HCT116 (cell line): ENCODE results near the gene SORCS2. TPM values are rescaled to one million over a fixed set of nuclear protein-coding genes. Genes with fewer than 3 reads are reported as not detected.

Experiments
- ATAC-seq: fragments of 200-7000 bp; cut with Tn5 transposase; 2 replicates; pipeline ENCODE4 v1.9.1; 2020; ENCODE audit warnings: mild to moderate bottlenecking, moderate library complexity
- BruUV-seq: library from RNA; stranded (reverse); fragments of 400-500 nt; replicated peaks from 2 replicates; lab custom pipeline; 2021; lab: Mats Ljungman, UMichigan
- CTCF ChIA-PET: fragments of 300-600 bp; sonication (Branson Sonifier 250); formaldehyde crosslinking; loops from one replicate; lab custom pipeline; 2021; ENCODE audit warnings: antibody characterized with exemption; lab: Charles Lee
- POLR2A ChIA-PET: fragments of 300-600, 350-600 bp; sonication (Branson Sonifier 250); formaldehyde crosslinking; loops from one replicate; lab custom pipeline; 2021; ENCODE audit warnings: antibody characterized with exemption; lab: Charles Lee
- RAD21 ChIA-PET, 2 experiments: fragments of 300-600 bp; sonication (Branson Sonifier 250); formaldehyde crosslinking; loops; one replicate each; lab custom pipeline; 2023; ENCODE audit warnings: low total read pairs in 2 of 2; ENCODE audit not compliant: uncharacterized antibody in 2 of 2, unreplicated experiment in 2 of 2, low non-redundant PET in 1 of 2; lab: Charles Lee
- DNase-seq: peaks from one replicate; pipeline ENCODE4 v3.0.0-alpha.2; 2010; ENCODE audit warnings: low read depth, low spot score
- H2AFZ ChIP-seq: fragments of 200-600 bp; shearing (Covaris generic), sonication (generic); 2 replicates; pipeline ENCODE4 v1.6.1; 2017; ENCODE audit warnings: low read depth, mixed run types, mixed read lengths, antibody characterized with exemption, low read length; ENCODE audit not compliant: poor library complexity, severe bottlenecking
- H3K27ac ChIP-seq: 2 replicates; pipeline ENCODE4 v1.5.1; 2012; ENCODE audit warnings: low read depth, low read length
- H3K27me3 ChIP-seq: fragments of 200-600 bp; sonication (generic); 2 replicates; pipeline ENCODE4 v1.6.1; 2016; ENCODE audit warnings: mixed run types, low read length, mixed read lengths; ENCODE audit not compliant: insufficient read depth
- H3K36me3 ChIP-seq, 2 experiments: fragments of 200-500 bp in 1 of 2; fragments of 200-600 bp in 1 of 2; sonication (Bioruptor generic) in 1 of 2; sonication (generic) in 1 of 2; 2 replicates each; pipeline versions ENCODE4 v1.5.1 to v1.6.1; 2014 to 2016; ENCODE audit warnings: low read length in 2 of 2, inconsistent platforms in 1 of 2, mixed read lengths in 1 of 2, mixed run types in 1 of 2; ENCODE audit not compliant: insufficient read depth in 2 of 2, control insufficient read depth in 1 of 2
- H3K4me1 ChIP-seq, 2 experiments: fragments of 200-600 bp in 1 of 2; sonication (generic) in 1 of 2; 2 replicates each; pipeline versions ENCODE4 v1.5.1 to v1.6.1; 2012 to 2017; ENCODE audit warnings: low read length in 2 of 2, inconsistent platforms in 1 of 2, mild to moderate bottlenecking in 1 of 2, mixed read lengths in 1 of 2, mixed run types in 1 of 2, moderate library complexity in 1 of 2; ENCODE audit not compliant: insufficient read depth in 2 of 2, control insufficient read depth in 1 of 2
- H3K4me2 ChIP-seq: fragments of 200-600 bp; sonication (generic); 2 replicates; pipeline ENCODE4 v1.6.1; 2017; ENCODE audit warnings: mixed run types, low read length, mixed read lengths
- H3K4me3 ChIP-seq, 2 experiments: fragments of 200-600 bp in 1 of 2; sonication (generic) in 1 of 2; replicated peaks in 1 of 2; 2 replicates each; pipeline ENCODE4 v1.5.1; 2011 to 2016; ENCODE audit warnings: low read length in 2 of 2, control low read depth in 1 of 2, low read depth in 1 of 2, mild to moderate bottlenecking in 1 of 2, mixed read lengths in 1 of 2, mixed run types in 1 of 2
- H3K79me2 ChIP-seq: fragments of 200-600 bp; sonication (generic); 2 replicates; pipeline ENCODE4 v1.6.1; 2017; ENCODE audit warnings: mild to moderate bottlenecking, mixed run types, low read length, moderate library complexity, mixed read lengths; ENCODE audit not compliant: insufficient read depth
- H3K9ac ChIP-seq: fragments of 200-600 bp; sonication (generic); 2 replicates; pipeline ENCODE4 v1.6.1; 2016; ENCODE audit warnings: low read length, mixed read lengths
- H3K9me2 ChIP-seq: fragments of 200-600 bp; sonication (generic), shearing (Covaris generic); 2 replicates; pipeline ENCODE4 v1.6.1; 2017; ENCODE audit warnings: mixed run types, mild to moderate bottlenecking, moderate library complexity; ENCODE audit not compliant: insufficient read depth
- H3K9me3 ChIP-seq, 2 experiments: fragments of 200-500 bp in 1 of 2; fragments of 200-600 bp in 1 of 2; sonication (Bioruptor generic) in 1 of 2; sonication (generic) in 1 of 2; 2 replicates each; pipeline ENCODE4 v1.6.1; 2014 to 2017; ENCODE audit warnings: low read length in 2 of 2, mixed read lengths in 2 of 2, inconsistent platforms in 1 of 2, low read depth in 1 of 2, mild to moderate bottlenecking in 1 of 2, mixed run types in 1 of 2, moderate library complexity in 1 of 2; ENCODE audit not compliant: control insufficient read depth in 1 of 2, insufficient read depth in 1 of 2
- H4K20me1 ChIP-seq: fragments of 200-600 bp; sonication (generic), shearing (Covaris generic); 2 replicates; pipeline ENCODE4 v1.6.1; 2017; ENCODE audit warnings: mixed run types, mild to moderate bottlenecking, moderate library complexity; ENCODE audit not compliant: insufficient read depth
- ATF3 ChIP-seq: IDR thresholded peaks from 2 replicates; pipeline ENCODE4 v1.6.1; 2012
- CBX3 ChIP-seq: IDR thresholded peaks from 2 replicates; pipeline ENCODE4 v1.6.1; 2012; ENCODE audit warnings: low read depth
- CEBPB ChIP-seq: IDR thresholded peaks from 2 replicates; pipeline ENCODE4 v1.6.1; 2012; ENCODE audit warnings: low read depth
- CTCF ChIP-seq, 3 experiments: fragments of 200-600 bp in 1 of 3; sonication (generic) in 1 of 3; IDR thresholded peaks in 2 of 3; conservative IDR thresholded peaks in 1 of 3; 2 replicates each; pipeline ENCODE4 v1.5.1; 2012 to 2017; ENCODE audit warnings: low read depth in 2 of 3, low read length in 2 of 3, antibody characterized with exemption in 1 of 3, borderline replicate concordance in 1 of 3, control low read depth in 1 of 3, mild to moderate bottlenecking in 1 of 3, mixed read lengths in 1 of 3, mixed run types in 1 of 3, moderate library complexity in 1 of 3; ENCODE audit not compliant: insufficient read depth in 1 of 3
- ELF1 ChIP-seq: IDR thresholded peaks from 2 replicates; pipeline ENCODE4 v1.6.1; 2012; ENCODE audit warnings: low read depth, borderline replicate concordance
- EZH2 ChIP-seq: fragments of 200-600 bp; sonication (generic); IDR thresholded peaks from 2 replicates; pipeline ENCODE4 v1.6.1; 2017; ENCODE audit warnings: antibody characterized with exemption, mixed run types
- FOSL1 ChIP-seq: IDR thresholded peaks from 2 replicates; pipeline ENCODE4 v1.6.1; 2012; ENCODE audit warnings: low read depth
- JUND ChIP-seq: IDR thresholded peaks from 2 replicates; pipeline ENCODE4 v1.6.1; 2012
- POLR2AphosphoS5 ChIP-seq: IDR thresholded peaks from 2 replicates; pipeline ENCODE4 v1.6.1; 2011; ENCODE audit warnings: mild to moderate bottlenecking, low read depth, low read length, moderate library complexity
- RAD21 ChIP-seq: IDR thresholded peaks from 2 replicates; pipeline ENCODE4 v1.6.1; 2012; ENCODE audit warnings: low read depth, mild to moderate bottlenecking
- SIN3A ChIP-seq: IDR thresholded peaks from 2 replicates; pipeline ENCODE4 v1.6.1; 2012; ENCODE audit warnings: low read depth
- SP1 ChIP-seq: IDR thresholded peaks from 2 replicates; pipeline ENCODE4 v1.6.1; 2012; ENCODE audit warnings: low read depth
- ZFX ChIP-seq: fragments of 450-650 bp; IDR thresholded peaks from 2 replicates; pipeline ENCODE4 v1.6.1; 2017
- intact Hi-C: fragments of 100-400 bp; cut with micrococcal nuclease; formaldehyde crosslinking; loops from 2 replicates; pipeline ENCODE4 v1.10.0; 2022
- total RNA-seq: library from RNA; stranded (reverse); gene quantifications from one replicate; pipeline ENCODE4 v1.2.1, GENCODE V29; 2021; ENCODE audit not compliant: unreplicated experiment

Gene SORCS2
- total RNA-seq, 1 experiment from 2014 or later: 0.37 TPM

GRCh38 chr4:7559741-7560395 is 367.5 kb downstream of the SORCS2 start:
- intact Hi-C loops: no loop called here
- Histone ChIP-seq H3K4me2 (no peak overlapping the region), H3K36me3 (no peaks in the 10 kb centered on the region), H3K9me2 (no peaks in the 10 kb centered on the region), H2AFZ (no peak overlapping the region), H3K9ac (no peak overlapping the region), H3K9me3 (peaks cover 0 to 2% of the 10 kb centered on the region in 2 experiments; a peak in 1 of 4 replicates), H3K79me2 (no peaks in the 10 kb centered on the region), H3K4me1 (peaks cover 0 to 3% of the 10 kb centered on the region in 2 experiments; a peak in 1 of 4 replicates), H3K4me3 (no peak overlapping the region), H3K27me3 (no peaks in the 10 kb centered on the region; the same call in 1 of the 2 replicates)
- ChIA-PET CTCF (no interaction called here), RAD21 (no interaction called here)
- BruUV-seq: no TSS peak
- no peak for ATAC-seq
- no peak for TF ChIP-seq SIN3A
- no peak for TF ChIP-seq ZFX
- TF ChIP-seq CTCF (IDR thresholded peaks at IDR 0.05 in 2 of 3, conservative IDR thresholded peaks at IDR 0.05 in 1 of 3; ENCODE audit: borderline replicate concordance in 1 of 3, insufficient read depth in 1 of 3, low read depth in 2 of 3, low read length in 2 of 3): no peak
- no peak for TF ChIP-seq JUND
- TF ChIP-seq CBX3: no peak
- no peak for TF ChIP-seq RAD21
- TF ChIP-seq, all 23 proteins: peak for 0
- POLR2A ChIA-PET: no interaction called here
- Histone ChIP-seq H4K20me1 (no peaks in the 10 kb centered on the region), H3K27ac (no peak overlapping the region)
- no peak for DNase-seq

- intact Hi-C loops: no loop called here
- Histone ChIP-seq H3K27ac (no peak overlapping the region), H3K4me2 (no peak overlapping the region), H3K27me3 (no peaks in the 10 kb centered on the region; the same call in 1 of the 2 replicates), H3K9me2 (no peaks in the 10 kb centered on the region), H3K79me2 (no peaks in the 10 kb centered on the region), H3K4me3 (no peak overlapping the region), H3K36me3 (no peaks in the 10 kb centered on the region), H3K9me3 (no peaks in the 10 kb centered on the region), H3K4me1 (peaks cover 0 to 3% of the 10 kb centered on the region in 2 experiments; a peak in 1 of 4 replicates), H4K20me1 (no peaks in the 10 kb centered on the region)
- ChIA-PET POLR2A (no interaction called here), CTCF (no interaction called here), RAD21 (no interaction called here)
- no TSS peak for BruUV-seq
- DNase-seq (no peak), ATAC-seq (no peak)
- TF ChIP-seq RAD21: no peak
- no peak for TF ChIP-seq POLR2AphosphoS5
- no peak for TF ChIP-seq SP1
- TF ChIP-seq ZFX: no peak
- TF ChIP-seq CTCF (IDR thresholded peaks at IDR 0.05 in 2 of 3, conservative IDR thresholded peaks at IDR 0.05 in 1 of 3; ENCODE audit: borderline replicate concordance in 1 of 3, insufficient read depth in 1 of 3, low read depth in 2 of 3, low read length in 2 of 3): no peak
- TF ChIP-seq CEBPB: no peak
- TF ChIP-seq EZH2: no peak
- TF ChIP-seq FOSL1: no peak
- TF ChIP-seq ELF1: no peak
- TF ChIP-seq CBX3: no peak
- no peak for TF ChIP-seq SIN3A
- TF ChIP-seq ATF3: no peak
- TF ChIP-seq, all 23 proteins: peak for 0
- no peak overlapping the region for H2AFZ ChIP-seq
- H3K9ac ChIP-seq: no peak overlapping the region
Observed at GRCh38 chr4:7561557-7561956, 369.2 kb downstream of the SORCS2 start.
